ENCODE measurements around the gene CFAP410.

Gene CFAP410

DNA sequence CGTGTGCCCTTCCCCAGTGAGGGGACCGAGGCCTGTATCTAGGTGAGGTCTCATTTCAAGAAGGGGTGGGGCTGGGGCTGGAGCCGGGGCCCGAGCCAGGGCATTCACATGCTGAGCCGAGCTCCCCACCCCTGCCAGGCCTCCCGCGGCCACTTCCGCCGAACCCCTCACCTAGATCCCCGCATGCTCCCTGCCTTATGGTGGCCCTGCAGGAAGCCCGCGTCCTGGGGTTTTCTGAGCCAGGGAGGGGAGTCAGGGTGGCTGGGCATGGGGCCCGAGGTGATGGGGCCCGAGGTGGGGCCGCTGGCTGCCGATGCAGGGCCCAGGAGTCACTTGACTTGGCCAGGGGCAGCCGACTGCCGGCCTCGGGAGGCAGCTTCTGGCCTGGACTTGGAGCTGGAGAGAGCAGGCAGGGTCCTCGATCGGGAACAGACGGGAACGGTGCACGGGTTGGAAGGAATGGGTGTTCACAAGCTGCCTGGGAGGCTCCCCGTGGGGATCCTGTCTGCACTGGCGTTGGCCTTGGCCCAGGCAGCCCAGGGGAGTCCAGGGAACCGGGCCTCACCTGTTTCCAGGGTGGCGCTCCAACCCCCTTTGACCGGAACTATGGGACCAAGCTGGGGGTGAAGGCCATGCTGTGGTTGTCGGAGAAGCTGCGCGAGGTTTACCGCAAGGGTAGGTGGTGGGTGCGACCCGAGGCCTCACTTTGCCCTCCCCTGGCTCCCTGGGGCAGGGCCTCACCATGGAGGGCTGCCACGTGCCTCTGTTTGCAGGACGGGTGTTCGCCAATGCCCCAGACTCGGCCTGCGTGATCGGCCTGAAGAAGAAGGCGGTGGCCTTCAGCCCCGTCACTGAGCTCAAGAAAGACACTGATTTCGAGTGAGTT lies 13.6 kb downstream of the CFAP410 start:
- no peak overlapping the region for H3K4me3 ChIP-seq (ENCODE audit: low read length)
- no peaks in the 10 kb centered on the region for H3K4me1 ChIP-seq (ENCODE audit: insufficient read depth, low read length)
- no peak overlapping the region; the same call in 1 of the 2 replicates for H3K9ac ChIP-seq (ENCODE audit: low read depth, low read length)
- H3K27me3 ChIP-seq (ENCODE audit: insufficient read depth, low read length) = no peaks in the 10 kb centered on the region
- H3K9me3 ChIP-seq (ENCODE audit: insufficient read depth, low read depth, low read length) = no peaks in the 10 kb centered on the region
- no peak overlapping the region for H3K27ac ChIP-seq (ENCODE audit: low read length)
- no peaks in the 10 kb centered on the region; the same call in 1 of the 2 replicates for H3K36me3 ChIP-seq (ENCODE audit: insufficient read depth, low read depth, low read length)

DNA sequence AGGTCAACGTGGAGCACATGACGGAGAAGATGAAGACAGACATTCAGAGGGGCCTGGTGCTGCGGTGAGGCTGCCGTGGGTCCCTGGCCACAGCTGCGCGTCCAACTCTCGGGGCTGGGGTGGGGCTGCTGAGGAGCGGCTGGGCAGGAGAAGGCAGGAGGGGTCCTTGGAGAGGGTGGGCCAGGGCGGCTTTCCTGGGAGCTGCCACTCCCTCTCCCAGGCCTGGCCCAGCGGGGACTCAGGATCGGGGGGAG lies 14.4 kb downstream of the CFAP410 start:
- Histone ChIP-seq H3K36me3 (ENCODE audit: insufficient read depth, low read depth, low read length) (no peaks in the 10 kb centered on the region; the same call in 1 of the 2 replicates), H3K9ac (ENCODE audit: low read depth, low read length) (no peak overlapping the region)

DNA sequence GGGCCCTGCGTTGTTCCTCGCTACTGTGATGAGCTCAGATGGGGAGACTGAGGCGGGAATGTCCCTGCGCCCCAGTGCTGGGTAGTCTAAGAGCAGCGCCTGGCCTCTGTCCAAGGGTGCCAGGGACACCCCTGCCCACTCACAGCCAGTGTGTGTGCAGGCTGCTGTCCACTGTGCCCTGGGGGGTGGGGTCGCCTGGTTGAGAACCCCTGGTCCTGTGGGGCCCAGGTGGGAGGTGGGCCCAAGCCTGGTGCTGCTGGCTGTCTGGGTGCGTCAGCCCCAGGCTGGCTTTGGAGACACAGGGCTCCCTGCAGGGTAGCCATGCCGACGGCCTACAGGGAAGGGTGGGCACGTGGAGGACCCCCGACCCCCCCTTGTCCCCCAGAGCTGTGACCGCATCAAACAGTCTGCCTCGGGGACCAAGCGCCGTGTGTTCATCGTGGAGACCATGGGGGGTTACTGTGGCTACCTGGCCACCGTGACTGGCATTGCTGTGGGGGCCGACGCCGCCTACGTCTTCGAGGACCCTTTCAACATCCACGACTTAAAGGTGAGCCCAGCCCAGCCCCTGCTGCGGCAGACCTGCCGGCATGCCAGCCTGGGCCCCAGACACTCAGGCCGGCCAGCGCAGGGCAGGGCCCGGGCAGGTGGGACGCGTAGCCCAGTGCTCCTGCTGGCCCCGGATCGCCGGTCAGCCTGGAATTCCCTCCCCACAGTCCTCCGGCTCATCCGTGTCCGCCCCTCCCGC lies 14.9 kb downstream of the CFAP410 start:
- Histone ChIP-seq H3K27me3 (ENCODE audit: insufficient read depth, low read length) (no peaks in the 10 kb centered on the region), H3K27ac (ENCODE audit: low read length) (no peak overlapping the region), H3K4me3 (ENCODE audit: low read length) (no peak overlapping the region), H3K4me1 (ENCODE audit: insufficient read depth, low read length) (no peaks in the 10 kb centered on the region), H3K9ac (ENCODE audit: low read depth, low read length) (no peak overlapping the region), H3K9me3 (ENCODE audit: insufficient read depth, low read depth, low read length) (no peaks in the 10 kb centered on the region), H3K36me3 (ENCODE audit: insufficient read depth, low read depth, low read length) (no peaks in the 10 kb centered on the region; the same call in 1 of the 2 replicates)

More for the DNA sequence above, 14.4 kb downstream of the CFAP410 start:
- H3K27ac ChIP-seq (ENCODE audit: low read length) = no peak overlapping the region
- no peaks in the 10 kb centered on the region for H3K9me3 ChIP-seq (ENCODE audit: insufficient read depth, low read depth, low read length)
- H3K4me3 ChIP-seq (ENCODE audit: low read length) = no peak overlapping the region
- no peaks in the 10 kb centered on the region for H3K4me1 ChIP-seq (ENCODE audit: insufficient read depth, low read length)
- no peaks in the 10 kb centered on the region for H3K27me3 ChIP-seq (ENCODE audit: insufficient read depth, low read length)

DNA sequence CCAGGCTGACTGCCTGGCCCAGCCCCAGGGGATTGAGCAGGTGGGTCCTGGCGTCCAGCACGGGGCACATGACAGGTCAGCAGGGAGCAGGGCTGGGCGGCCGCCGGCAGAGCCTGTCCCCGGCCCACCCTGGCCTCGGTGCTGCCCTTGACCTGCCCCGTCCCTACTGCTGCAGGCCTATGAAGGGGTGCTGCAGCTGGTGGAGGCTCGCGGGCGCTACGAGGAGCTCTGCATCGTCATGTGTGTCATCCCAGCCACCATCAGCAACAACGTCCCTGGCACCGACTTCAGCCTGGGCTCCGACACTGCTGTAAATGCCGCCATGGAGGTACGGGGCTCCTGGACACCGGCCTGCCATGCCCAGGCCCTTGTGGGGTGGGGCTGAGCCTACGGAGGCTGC lies 15.6 kb downstream of the CFAP410 start:
- Histone ChIP-seq H3K9me3 (ENCODE audit: insufficient read depth, low read depth, low read length) (no peaks in the 10 kb centered on the region), H3K4me1 (ENCODE audit: insufficient read depth, low read length) (no peaks in the 10 kb centered on the region), H3K36me3 (ENCODE audit: insufficient read depth, low read depth, low read length) (no peaks in the 10 kb centered on the region; the same call in 1 of the 2 replicates)

DNA sequence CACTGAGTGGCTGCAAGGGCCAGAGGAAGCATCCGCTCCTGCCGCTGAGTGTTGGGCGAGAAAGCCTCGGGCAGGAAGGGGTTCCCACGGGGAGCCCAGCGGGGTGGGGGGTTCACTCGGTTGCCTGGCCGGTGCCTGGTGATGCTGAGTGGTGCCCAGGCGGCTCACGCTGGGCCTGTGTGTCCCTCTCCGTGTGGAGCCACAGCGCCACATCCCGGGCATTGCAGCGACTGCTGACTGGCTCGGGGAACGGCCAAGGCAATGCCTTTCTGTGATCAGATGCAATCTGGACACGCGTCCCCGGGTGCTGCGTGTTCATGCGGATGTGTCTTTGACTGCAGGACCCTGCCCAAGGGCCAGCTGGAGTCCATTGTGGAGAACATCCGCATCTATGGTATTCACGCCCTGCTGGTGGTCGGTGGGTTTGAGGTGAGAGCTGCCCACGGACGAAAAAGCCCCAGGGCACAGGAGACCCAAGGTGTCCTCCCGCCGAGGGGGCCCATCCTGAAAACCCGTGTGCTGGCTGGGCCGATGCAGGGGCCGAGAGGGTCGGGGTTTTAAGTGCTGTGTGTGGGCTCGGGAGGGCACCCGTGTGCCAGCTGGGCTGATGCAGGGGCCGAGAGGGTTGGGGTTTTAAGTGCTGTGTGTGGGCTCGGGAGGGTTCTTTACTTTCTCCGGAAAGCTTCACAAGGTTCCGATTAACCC lies 16.4 kb downstream of the CFAP410 start:
- Histone ChIP-seq H3K9ac (ENCODE audit: low read depth, low read length) (no peak overlapping the region), H3K4me3 (ENCODE audit: low read length) (no peak overlapping the region), H3K27me3 (ENCODE audit: insufficient read depth, low read length) (no peaks in the 10 kb centered on the region), H3K36me3 (ENCODE audit: insufficient read depth, low read depth, low read length) (no peaks in the 10 kb centered on the region; the same call in 1 of the 2 replicates), H3K27ac (ENCODE audit: low read length) (no peak overlapping the region), H3K9me3 (ENCODE audit: insufficient read depth, low read depth, low read length) (no peaks in the 10 kb centered on the region), H3K4me1 (ENCODE audit: insufficient read depth, low read length) (no peaks in the 10 kb centered on the region)

More for the DNA sequence above, 15.6 kb downstream of the CFAP410 start:
- Histone ChIP-seq H3K4me3 (ENCODE audit: low read length) (no peak overlapping the region), H3K9ac (ENCODE audit: low read depth, low read length) (no peak overlapping the region), H3K27me3 (ENCODE audit: insufficient read depth, low read length) (no peaks in the 10 kb centered on the region), H3K27ac (ENCODE audit: low read length) (no peak overlapping the region)

DNA sequence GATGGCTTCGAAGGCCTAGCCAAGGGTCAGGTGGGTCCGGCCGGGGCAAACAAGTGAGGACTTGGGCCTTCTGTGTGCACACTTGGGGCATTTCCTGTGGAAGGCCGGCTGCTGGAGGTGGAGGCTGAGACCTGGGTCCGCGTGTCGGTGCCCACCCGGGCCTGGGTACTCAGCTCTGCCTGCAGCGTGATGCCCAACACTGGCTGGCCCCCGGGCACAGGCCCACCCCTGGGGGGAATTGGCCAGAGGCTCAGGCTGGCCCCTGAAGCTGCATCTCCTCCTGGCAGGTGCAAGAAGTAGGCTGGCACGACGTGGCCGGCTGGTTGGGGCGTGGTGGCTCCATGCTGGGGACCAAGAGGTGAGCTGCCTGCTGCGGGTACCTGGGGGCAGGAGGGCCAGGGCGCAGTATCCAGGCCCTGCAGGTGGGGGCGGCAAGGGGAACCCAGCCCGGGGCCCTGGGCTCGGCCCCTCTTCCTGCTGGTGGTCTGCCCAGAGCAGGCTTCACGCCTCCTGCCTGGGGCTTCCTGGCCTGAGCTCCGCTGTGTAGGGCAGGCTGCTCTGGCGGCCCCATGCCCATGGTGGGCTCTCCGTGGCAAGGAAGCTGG lies 17.2 kb downstream of the CFAP410 start:
- Histone ChIP-seq H3K9ac (ENCODE audit: low read depth, low read length) (no peak overlapping the region), H3K27me3 (ENCODE audit: insufficient read depth, low read length) (no peaks in the 10 kb centered on the region), H3K36me3 (ENCODE audit: insufficient read depth, low read depth, low read length) (no peaks in the 10 kb centered on the region; the same call in 1 of the 2 replicates), H3K4me3 (ENCODE audit: low read length) (no peak overlapping the region), H3K4me1 (ENCODE audit: insufficient read depth, low read length) (no peaks in the 10 kb centered on the region), H3K27ac (ENCODE audit: low read length) (no peak overlapping the region), H3K9me3 (ENCODE audit: insufficient read depth, low read depth, low read length) (no peaks in the 10 kb centered on the region)

DNA sequence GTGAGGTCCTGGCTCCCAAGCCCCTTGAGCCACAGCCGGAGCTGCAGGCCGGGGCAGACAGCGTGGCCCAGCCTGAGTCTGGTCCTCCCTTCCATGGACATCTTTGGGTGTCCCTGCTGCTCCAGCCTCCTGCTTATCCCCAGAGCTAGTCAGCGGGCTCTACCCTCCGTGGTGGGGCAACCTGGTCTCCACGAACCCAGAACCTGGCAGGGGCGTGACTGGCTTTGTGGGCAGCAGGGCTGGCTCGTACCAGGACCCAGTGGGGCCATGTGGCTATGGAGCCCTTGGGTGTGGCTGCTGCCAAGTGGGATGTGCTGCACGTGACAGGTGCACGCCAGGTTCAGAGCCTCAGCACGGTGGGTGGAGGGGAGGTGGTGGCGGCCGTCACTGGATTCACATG lies 18.3 kb downstream of the CFAP410 start:
- peaks cover 4% of the 10 kb centered on the region; the same call in 1 of the 2 replicates for H3K36me3 ChIP-seq (ENCODE audit: insufficient read depth, low read depth, low read length)
- no peak overlapping the region for H3K4me3 ChIP-seq (ENCODE audit: low read length)
- no peaks in the 10 kb centered on the region for H3K27me3 ChIP-seq (ENCODE audit: insufficient read depth, low read length)
- H3K4me1 ChIP-seq (ENCODE audit: insufficient read depth, low read length) = no peaks in the 10 kb centered on the region
- no peak overlapping the region for H3K27ac ChIP-seq (ENCODE audit: low read length)
- H3K9ac ChIP-seq (ENCODE audit: low read depth, low read length) = no peak overlapping the region
- no peaks in the 10 kb centered on the region for H3K9me3 ChIP-seq (ENCODE audit: insufficient read depth, low read depth, low read length)

DNA sequence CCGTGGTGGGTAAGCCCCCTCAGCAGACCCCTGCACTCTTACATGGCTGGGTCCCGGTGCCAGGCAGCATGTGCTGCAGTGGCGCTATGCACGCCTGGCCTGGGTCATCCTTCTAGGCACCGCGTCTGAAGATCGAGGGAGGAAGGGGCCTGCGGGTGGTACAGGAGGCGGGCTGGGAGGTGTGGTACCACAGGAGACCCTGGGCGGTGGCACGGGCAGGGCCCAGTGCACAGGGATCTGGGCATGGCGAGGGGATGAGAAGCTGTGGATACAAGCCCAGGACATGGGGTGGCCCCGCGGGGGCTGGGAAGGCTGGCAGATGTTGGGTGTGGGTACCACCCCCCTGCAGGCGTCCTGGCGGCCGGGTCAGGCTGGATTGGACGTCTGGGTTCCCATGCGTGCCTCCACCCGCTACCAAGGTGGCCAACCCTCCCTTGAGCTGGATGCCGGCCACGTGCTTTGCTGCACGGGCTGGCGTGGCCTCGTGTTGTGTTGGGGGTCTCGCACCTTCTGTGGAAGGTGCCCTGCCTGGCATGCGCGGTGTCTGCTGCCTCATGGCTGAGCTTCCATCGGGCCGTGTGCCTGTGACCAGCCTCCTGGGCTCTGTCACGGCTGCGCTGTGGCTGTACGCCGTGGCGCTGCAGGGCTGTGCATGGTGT lies 19.7 kb downstream of the CFAP410 start:
- Histone ChIP-seq H3K9me3 (ENCODE audit: insufficient read depth, low read depth, low read length) (no peaks in the 10 kb centered on the region), H3K4me3 (ENCODE audit: low read length) (no peak overlapping the region), H3K27ac (ENCODE audit: low read length) (no peak overlapping the region), H3K4me1 (ENCODE audit: insufficient read depth, low read length) (no peaks in the 10 kb centered on the region), H3K9ac (ENCODE audit: low read depth, low read length) (no peak overlapping the region), H3K36me3 (ENCODE audit: insufficient read depth, low read depth, low read length) (peaks cover 4% of the 10 kb centered on the region; the same call in 1 of the 2 replicates), H3K27me3 (ENCODE audit: insufficient read depth, low read length) (no peaks in the 10 kb centered on the region)

DNA sequence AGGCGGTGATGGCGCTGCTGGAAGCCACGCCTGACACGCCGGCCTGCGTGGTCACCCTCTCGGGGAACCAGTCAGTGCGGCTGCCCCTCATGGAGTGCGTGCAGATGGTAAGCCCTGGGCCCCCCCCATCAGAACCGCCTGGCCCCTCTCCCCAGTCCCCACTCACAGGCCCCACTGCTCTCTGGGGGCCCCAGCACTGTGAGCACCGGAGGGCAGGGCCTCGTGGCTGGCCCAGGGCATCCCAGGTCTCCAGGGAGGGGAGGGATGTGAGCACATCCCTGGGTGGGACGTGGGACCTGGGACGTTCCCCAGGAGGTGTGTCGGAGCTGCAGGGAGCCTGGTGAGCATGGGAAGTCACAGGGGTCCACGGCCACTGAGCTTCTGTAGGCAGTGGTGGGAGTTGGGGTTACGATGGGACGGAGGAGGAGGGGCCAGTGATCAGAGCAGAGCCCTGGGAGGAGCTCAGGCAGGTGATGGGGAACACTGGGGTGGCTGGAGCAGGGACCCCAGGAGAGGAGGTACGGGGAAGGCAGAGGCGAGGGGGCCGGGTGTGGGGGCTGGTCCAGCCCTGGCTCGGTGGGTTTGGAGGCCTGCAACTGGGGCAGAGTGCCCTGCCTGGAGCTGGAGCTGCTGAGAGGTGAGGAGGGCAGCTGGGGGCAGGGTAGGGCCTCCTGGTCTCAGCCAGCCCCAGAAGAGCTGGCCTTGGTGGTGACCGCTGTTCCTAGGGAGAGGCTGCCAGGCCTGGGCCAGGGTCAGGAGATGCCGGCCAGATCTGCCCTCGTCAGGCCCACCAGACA lies 20.5 kb downstream of the CFAP410 start:
- Histone ChIP-seq H3K4me1 (ENCODE audit: insufficient read depth, low read length) (no peaks in the 10 kb centered on the region), H3K36me3 (ENCODE audit: insufficient read depth, low read depth, low read length) (peaks cover 4% of the 10 kb centered on the region; the same call in 1 of the 2 replicates), H3K9ac (ENCODE audit: low read depth, low read length) (no peak overlapping the region), H3K27me3 (ENCODE audit: insufficient read depth, low read length) (no peaks in the 10 kb centered on the region), H3K27ac (ENCODE audit: low read length) (no peak overlapping the region), H3K9me3 (ENCODE audit: insufficient read depth, low read depth, low read length) (no peaks in the 10 kb centered on the region), H3K4me3 (ENCODE audit: low read length) (no peak overlapping the region)

DNA sequence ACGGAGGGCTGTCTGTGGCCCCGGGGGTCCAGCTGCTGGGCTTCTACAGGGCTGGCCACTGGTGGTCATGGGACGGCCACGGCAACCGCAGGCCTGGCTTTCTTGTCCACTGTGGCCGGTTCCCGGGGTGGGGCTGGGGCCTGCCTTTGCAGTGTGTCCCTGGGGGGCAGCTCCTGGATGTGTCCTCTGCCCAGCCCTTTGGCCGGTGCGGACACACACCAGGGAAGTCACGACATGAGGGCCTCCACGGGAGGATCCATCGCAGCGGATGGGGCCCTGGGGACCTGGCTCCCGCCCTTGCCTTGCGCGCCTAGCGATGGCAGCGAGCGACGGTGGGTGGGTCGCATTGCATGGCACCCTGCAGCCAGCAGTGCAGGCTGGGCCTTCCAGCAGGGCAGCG lies 21.3 kb downstream of the CFAP410 start:
- no peak overlapping the region for H3K9ac ChIP-seq (ENCODE audit: low read depth, low read length)
- H3K4me1 ChIP-seq (ENCODE audit: insufficient read depth, low read length) = no peaks in the 10 kb centered on the region
- no peaks in the 10 kb centered on the region for H3K9me3 ChIP-seq (ENCODE audit: insufficient read depth, low read depth, low read length)
- no peak overlapping the region for H3K4me3 ChIP-seq (ENCODE audit: low read length)
- no peak overlapping the region for H3K27ac ChIP-seq (ENCODE audit: low read length)
- H3K36me3 ChIP-seq (ENCODE audit: insufficient read depth, low read depth, low read length) = peaks cover 4% of the 10 kb centered on the region; the same call in 1 of the 2 replicates
- no peaks in the 10 kb centered on the region for H3K27me3 ChIP-seq (ENCODE audit: insufficient read depth, low read length)

Measured in iPS-20b (cell line).